HG03108 (cell line): Measurements from ENCODE around the gene ZNF335.
"Not testable (repeated sequence)": the region's sequence is repeated elsewhere in the genome, so short reads cannot be mapped to it uniquely, and the experiment has no call there.

Experiments
- ATAC-seq: cut with Tn5 transposase; IDR thresholded peaks from one replicate; pipeline ENCODE4 v1.9.1; 2021; ENCODE audit warnings: moderate library complexity; ENCODE audit not compliant: unreplicated experiment

ZNF335 gene

DNA sequence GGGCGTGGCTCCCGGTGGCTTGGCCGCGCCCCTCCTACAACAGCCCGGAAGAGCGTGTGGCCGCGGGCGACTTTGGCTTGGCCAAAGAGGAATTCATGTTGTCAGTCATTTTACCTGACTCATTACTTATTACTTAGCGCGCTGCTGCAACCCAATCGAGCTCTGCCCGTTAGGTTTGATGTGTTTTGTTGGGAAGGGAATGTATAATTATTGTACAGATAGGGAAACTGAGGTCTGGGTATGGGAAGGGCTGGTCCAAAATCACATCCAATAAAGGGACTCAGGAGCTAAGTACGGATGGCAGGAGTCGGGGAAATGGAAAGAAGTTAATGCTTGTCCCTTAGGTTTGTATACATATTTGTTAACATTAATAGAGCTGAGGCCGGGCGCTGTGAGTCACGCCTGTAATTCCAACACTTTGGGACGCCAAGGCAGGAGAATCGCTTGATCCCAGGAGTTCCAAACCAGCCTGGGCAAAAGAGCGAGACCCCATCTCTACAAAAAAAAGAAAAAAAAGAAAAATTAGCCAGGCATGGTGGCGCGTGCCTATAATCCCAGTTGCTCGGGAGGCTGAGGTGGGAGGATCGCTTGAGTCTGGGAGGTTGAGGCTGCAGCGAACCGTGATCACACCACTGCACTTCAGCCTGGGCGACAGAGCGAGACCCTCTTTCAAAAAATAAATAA lies 639 bp upstream of the ZNF335 start:
- peak; percentile 73 for ATAC-seq

DNA sequence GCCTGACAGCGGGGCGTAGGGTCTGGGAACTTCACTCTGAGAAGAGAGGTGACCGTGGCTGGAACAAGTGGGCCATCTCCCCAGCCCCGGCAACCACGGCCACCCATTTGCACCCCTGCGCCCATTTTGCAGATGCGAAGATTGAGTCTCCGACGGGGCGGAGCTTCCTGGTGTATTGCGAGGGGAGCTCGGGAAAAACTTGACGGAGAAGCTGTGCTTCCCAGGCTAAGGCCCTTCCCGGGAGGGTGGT lies 653 bp downstream of the ZNF335 start:
- ATAC-seq = peak; percentile 4

DNA sequence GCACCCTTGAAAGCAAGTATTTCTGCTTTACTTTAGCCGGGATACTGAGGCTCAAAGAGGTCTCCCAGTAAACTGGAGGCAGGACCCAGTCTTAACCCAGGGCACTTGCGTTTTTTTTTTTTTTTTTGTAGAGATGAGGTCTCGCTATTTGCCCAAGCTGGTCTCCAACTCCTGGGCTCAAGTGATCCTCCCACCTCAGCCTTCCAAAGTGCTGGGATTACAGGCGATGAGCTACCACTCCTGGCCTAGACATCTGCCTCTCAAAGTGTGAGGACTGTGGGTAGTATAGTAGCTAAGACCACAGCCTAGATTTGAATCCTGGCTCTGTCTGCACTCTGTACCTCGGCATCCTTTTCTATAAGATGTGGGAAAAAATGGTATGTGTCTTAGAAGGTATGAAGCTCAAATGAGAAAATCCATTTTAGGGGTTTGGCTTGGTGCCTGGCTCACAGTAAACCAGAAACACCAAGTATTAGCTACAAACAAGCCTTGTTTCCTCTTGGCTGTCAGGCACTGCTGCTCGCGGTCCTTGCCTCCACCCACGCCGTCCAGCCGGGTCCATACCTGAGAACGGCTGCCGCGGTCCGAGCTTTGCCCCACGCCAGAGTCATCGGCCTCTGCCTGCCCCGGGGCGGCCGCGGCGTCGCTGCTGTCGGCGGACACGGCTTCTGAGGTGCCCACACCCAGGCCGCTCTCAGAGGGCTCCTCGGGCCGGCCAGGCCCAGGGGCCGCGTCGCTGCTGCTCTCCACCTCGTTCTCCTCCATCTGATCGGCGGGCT lies 1.2 kb downstream of the ZNF335 start:
- peak; percentile 10 for ATAC-seq

DNA sequence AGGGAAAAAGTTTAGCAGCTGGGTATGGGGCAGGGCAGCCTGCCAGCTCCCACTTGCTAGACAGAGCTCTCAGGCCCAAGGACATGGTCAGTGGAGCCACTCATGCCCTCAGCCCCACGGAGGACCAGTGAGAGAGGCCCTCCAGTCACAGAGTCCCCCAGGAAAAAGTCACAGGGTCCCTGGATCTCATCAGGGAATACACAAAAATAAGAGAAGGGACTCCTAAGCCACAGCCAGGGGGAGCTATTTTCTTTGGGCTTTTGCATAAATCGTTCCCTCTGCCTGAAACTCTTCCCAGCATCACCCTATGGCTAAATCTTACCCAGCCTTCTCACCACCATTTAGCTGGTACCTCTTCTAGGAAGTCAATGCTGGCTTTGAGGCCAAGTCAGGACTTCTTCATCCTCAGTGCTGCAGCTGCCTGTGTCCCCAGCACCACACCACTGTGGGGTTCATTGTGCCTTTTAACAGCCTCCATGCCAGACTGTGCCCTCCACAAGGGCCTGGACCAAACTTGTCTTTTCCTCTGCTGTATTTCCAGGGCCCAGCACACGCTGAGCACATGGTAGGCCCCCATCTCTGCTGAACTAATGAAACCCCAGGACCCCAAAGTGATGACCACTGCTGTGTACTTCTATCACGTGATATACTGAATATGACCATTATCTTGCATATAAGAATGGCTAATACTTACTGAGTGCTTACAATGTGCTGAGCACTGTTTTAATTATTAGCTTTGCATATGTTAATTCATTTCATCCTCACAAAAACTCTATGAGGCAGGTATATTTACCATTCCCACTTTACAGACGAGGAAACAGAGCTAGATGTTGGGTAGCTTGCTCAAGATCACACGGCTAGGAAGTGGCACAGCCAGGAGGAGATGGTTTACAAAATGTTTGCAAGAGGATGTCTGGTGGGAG lies 2.0 kb downstream of the ZNF335 start:
- no peak for ATAC-seq

GRCh38 chr20:45968801-45969711 lies 2.9 kb downstream of the ZNF335 start:
- no peak for ATAC-seq

DNA sequence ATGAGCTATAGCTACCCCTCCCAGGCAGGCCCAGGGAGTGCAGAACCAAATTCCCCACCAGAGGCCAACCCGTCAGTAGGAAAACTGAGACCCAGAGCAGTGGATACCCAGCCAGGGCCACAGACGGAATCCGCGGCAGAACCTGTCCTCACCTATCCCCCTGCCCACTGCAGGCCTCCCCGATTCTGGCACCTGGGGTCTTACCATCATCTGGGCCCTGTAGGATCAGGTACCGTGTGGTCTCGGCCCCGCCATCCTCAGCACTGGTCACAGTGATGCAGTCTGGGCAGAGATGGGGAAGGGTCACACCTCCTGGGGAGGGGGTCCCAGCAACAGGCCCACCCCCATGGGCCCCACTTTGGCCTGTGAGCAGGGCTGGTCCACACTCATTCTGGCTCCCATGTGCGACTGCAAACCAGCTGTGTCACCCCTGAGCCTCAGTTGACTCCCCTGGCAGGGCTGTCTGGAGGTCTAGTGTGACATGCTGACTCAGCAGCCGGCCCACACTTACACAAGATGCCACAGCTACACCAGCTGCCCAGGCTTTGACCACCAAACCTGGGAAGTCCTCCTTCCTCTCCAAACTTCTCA lies 3.8 kb downstream of the ZNF335 start:
- no peak for ATAC-seq

DNA sequence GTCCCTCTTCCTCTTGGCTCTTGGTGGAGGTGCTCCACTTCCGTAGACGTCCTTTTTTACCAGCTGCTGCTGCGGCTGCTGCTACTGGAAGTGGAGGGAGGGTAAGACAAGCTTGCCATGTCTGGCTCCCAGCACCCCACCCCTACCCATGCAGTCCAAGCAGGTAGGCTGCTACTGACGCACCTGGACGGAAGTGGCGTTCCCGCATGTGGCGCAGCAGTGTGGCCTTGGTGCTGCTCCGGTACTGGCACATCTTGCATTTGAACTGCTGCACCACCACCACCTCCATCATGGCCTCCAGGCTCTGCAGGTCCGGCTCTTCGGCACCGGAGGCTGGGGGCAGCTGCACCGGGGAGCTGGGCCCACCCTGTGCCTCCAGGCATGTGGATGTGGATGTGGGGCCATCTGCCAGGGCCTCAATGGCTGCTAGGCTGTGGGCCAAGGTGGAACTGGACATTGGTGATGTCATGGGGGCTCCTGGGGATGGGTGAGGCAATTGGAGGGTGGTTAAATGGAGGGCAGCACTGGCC lies 4.4 kb downstream of the ZNF335 start:
- no peak for ATAC-seq

DNA sequence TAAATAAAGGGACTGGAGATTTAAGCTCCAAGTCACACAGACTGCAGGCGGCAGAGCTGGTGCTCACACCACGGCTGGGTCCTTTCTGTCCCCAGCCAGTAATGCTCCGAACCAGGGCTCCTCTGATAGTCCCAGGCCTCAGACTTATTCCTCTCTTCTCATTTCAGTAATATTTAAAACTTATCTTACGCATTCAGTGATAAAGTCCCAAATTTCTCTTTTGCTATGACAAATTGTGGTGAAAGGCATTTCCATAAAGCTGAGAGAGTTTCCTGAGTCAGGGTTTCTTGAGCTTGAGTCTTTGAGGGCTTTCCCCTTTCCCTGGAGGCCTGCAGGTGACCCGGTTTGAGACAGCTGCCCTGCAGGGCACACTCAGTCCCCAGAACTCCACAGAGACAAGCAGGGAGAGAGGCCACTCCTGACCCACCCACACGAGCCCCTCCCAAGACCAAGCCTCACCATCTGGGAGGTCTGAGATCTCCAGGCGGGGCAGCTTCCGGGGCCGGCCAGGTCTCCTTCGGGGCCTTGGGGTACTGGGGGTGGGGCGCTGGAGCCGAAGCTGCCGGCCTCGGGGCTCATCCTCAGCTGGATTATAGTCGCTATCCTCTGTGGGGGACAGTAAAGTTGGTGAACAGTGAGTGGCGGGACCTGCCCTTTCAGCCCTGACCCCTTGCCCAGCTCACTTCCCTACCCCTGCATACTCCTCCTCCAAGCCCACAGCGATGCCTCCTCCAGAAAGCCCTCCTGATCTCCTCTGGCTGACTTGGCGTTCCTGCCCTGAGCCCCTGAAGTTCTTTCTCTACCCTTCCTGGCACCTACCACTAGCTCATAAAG lies 6.6 kb downstream of the ZNF335 start:
- ATAC-seq = no peak

DNA sequence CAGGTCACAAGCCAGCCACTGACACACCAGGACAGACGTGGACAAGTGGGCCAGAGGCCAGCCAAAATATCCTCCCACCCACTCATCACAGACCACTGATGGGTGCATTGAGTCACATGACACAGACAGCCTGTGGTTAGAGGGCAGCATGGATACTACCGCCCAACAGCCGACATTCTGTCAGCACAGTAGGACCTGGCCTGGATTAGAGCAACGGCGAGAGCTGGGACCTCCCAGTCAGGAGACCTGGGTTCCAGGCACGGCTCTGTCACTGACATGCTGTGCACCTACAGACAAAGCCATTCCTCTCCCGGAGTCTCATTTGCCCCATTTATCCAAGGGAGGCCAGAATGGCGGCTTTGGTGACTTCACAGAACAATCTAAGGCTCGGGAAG lies 8.0 kb downstream of the ZNF335 start:
- ATAC-seq = no peak

GRCh38 chr20:45963059-45964005 lies 8.7 kb downstream of the ZNF335 start:
- no peak for ATAC-seq

DNA sequence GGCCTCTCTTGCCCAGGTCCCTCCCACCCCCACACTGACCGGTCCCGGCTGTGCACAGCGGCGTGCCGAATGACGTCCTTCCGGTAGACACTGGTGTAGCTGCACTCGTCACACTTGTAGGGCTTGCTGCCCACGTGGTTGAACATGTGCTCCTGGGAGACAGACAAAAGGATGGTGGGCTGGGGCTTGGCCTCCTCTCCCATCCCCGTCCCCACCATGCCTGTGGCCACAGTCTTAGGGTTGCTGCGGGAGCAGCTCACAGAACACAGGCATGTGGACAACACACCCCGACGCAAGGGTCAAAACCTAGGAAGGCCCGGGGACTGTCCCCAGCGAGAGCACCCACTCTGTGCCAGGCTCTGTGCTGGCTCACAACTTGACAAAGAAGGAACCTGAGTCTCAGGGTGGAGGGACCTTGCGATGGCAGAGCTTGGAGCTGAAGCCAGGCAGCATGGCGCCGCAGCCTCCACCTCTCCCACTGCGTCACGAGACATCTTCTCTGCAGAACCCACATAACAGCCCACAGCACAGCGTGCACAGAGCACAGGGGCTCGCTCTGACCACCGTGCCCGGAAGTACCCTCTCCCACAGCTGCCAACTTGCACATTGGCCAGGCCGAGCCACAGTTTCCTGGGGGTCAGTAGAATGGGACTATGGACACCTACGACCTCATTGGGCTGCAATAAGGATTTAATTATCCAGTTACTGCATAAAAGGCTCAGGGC lies 9.8 kb downstream of the ZNF335 start:
- no peak for ATAC-seq

DNA sequence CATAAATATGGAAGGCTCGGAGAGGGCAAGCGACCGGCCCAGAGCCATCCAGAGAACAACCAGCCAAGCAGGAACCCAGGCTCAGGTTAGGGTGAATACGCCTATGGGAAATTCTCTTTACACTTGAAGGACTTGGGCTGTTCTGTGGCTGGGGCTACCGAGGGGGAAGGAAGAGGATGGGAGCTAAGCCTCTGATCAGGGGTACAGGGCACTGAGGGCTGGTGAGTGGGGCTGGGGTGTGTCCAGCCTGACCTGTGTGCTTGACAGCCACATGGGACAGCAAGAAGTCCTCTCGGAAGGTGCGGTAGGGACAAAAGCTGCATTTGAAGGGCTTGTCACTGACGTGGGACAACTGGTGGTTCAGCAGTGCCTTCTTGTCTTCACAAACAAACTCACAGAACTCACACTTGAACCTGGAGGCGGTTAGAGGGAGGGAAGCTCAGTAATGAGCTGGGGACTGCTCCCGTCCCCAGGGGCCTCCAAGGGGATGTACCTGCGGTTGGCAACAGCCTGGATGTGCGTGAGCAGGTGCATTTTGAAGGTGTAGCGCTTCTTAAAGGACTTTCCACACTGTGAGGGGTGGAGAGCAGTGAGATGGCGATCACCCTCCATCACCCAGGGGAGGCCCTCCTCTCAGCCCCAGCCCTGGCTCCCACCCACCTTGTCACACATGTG lies 11.9 kb downstream of the ZNF335 start:
- no peak for ATAC-seq

- ATAC-seq = no peak
Observed at GRCh38 chr20:45959126-45959525, 12.9 kb downstream of the ZNF335 start.

GRCh38 chr20:45958593-45958992 lies 13.4 kb downstream of the ZNF335 start:
- no peak for ATAC-seq

GRCh38 chr20:45957021-45957941 lies 14.7 kb downstream of the ZNF335 start:
- ATAC-seq = no peak

- ATAC-seq = not testable (repeated sequence)
Observed at GRCh38 chr20:45956326-45956725, 15.7 kb downstream of the ZNF335 start.
